Fibroblast of villous mesenchyme (primary cell): Measurements from ENCODE around the gene ZNF766. TPM values are rescaled to one million over a fixed set of nuclear protein-coding genes. Genes with fewer than 3 reads are reported as not detected.

Experiments
- DNase-seq: peaks from one replicate; pipeline ENCODE4 v3.0.0-alpha.2; 2010; ENCODE audit warnings: low read depth
- H3K4me3 ChIP-seq: 2 replicates; pipeline ENCODE4 v1.5.1; 2011; ENCODE audit warnings: low read depth, mild to moderate bottlenecking, low read length
- total RNA-seq: library from RNA; depleted of rRNA; stranded (reverse); fragments of >200 nt; gene quantifications from 2 replicates; pipeline ENCODE4 v1.2.3, GENCODE V29; 2012
- TF ChIP-seq, protein P1 (sequence below): IDR thresholded peaks from 2 replicates; pipeline ENCODE4 v1.5.1; 2012; ENCODE audit warnings: low read depth, mild to moderate bottlenecking, low read length; ENCODE audit not compliant: insufficient read depth

ZNF766 gene
- total RNA-seq, 1 donor: 12.1 TPM

DNA sequence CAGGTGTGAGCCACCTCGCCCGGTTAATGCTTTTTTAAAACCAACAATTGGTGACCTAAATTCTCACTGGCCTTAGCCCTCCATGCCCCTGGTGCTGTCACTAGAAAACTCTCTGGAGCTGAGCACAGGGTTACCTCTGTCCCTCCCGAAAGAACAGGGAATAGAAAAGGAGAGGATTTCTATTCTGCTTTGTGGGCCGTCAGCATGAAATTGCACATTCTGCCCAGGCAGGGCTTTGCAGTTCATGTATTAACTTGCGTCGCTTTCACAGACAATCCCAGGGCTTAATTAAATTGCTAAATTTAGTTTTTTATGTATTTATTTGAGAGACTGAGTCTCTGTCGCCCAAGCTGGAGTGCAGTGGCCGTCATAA, 27.0 kb downstream of the ZNF766 start:
- DNase-seq: no peak
- TF ChIP-seq, protein P1, sequence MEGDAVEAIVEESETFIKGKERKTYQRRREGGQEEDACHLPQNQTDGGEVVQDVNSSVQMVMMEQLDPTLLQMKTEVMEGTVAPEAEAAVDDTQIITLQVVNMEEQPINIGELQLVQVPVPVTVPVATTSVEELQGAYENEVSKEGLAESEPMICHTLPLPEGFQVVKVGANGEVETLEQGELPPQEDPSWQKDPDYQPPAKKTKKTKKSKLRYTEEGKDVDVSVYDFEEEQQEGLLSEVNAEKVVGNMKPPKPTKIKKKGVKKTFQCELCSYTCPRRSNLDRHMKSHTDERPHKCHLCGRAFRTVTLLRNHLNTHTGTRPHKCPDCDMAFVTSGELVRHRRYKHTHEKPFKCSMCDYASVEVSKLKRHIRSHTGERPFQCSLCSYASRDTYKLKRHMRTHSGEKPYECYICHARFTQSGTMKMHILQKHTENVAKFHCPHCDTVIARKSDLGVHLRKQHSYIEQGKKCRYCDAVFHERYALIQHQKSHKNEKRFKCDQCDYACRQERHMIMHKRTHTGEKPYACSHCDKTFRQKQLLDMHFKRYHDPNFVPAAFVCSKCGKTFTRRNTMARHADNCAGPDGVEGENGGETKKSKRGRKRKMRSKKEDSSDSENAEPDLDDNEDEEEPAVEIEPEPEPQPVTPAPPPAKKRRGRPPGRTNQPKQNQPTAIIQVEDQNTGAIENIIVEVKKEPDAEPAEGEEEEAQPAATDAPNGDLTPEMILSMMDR: no peak
- peak overlapping the region; percentile 67 for H3K4me3 ChIP-seq

DNA sequence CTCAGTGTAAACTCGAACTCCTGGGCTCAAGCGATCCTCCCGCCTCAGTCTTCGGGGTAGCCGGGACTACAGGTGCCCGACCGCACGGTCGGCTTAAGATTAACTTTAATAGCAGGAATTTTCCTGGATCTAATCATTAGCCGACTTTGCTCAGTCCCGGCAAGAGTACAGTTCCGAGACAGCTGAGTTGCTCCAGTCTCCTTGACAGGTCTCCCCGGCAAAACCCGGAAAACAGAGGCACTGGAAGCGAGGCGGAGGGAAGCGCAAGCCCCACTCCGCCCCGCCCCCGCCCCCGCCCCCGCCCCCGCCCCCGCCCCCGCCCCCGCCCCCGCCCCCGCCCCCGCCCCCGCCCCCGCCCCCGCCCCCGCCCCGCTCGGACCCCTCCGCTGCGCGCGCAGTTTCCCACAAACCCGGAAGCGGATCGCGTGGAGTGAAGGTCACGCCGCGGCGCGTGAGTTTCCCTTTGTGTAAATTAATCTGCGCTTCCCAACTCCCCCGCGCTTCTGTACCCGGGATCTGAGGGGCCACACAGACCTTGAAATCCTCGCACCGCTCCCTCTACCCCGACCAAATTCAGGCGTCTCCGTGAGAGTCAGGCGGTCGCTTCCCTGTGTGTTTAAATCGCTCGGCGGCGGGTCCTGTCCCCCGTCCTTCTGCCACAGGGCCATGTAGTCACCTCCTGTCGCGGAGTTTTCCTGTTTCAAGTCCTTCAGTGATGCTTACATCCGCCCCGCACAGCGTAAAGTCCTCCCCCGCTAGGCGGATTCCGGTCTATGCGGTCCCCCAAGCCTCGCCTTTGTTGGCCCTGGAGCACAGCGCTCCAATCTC, 27.6 kb downstream of the ZNF766 start, which contains the start of gene ZNF480:
Gene ZNF480 (plus strand): TSS at position 397 of the 828 bp plus-strand sequence. CDS start 3,244 bp downstream, outside the sequence.
- peak; percentile 79 for DNase-seq
- TF ChIP-seq, protein P1: peak; percentile 13
- H3K4me3 ChIP-seq: peak within 1 kb of the TSS; percentile 91

DNA sequence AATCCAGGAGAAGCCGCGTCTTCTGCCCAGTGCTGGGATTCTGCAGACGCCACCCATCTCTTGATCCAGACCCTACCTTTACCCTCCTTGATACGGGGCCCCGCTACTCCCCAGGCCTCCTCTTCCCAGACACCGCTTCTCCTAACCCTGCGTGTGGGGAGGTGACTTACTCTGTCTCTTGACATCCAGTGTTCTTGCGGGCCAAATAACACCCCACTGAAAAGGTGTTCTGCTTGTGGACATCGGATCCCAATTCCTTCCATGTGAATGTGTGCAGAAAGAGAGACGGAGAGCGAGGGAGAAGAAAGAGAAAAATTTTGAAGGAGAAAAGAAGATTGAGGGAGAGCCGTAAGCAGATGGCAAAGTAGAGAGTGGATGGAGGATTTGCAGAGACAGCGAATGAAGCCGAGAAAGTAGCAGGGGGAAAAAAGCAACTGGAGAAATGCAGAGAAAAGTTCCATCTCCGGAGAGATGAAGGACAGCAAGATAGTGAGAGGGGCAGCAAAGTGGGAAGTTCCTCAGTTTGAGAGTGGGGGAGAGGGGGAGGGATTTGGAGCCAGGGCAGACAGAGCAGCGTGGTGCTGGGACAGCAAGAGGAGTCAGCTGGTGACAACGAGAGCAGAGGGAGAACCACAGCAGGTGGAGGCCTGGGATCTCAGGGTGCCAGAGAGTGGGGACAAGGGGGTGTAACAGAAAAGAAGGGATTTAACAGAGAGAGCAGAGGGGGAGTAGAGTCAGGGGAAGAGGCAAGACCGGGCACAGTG, 28.4 kb downstream of the ZNF766 start:
- peak overlapping the region; percentile 91 for H3K4me3 ChIP-seq
- peak; percentile 11 for DNase-seq
- TF ChIP-seq, protein P1: no peak

DNA sequence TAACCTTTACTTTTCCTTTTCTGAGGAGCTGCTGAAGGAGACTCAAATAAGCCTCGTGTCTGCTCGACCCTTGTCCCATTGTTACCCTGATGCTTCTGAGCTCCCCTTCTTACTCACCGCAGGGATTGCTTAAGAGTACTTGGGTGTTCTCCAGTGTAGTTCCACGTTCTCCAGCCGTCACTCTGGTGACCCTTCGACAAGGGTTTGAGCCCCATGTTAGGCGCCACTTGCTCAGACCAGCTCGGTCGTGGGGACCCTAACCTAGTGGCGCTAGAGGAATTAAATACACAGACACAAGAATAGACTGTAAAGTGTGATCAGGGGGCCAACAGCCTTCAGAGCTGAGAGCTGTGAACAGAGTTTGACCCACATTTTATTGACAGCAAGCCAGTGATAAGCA, 37.9 kb downstream of the ZNF766 start:
- peak; percentile 30 for DNase-seq
- TF ChIP-seq, protein P1: no peak
- no peak overlapping the region for H3K4me3 ChIP-seq

DNA sequence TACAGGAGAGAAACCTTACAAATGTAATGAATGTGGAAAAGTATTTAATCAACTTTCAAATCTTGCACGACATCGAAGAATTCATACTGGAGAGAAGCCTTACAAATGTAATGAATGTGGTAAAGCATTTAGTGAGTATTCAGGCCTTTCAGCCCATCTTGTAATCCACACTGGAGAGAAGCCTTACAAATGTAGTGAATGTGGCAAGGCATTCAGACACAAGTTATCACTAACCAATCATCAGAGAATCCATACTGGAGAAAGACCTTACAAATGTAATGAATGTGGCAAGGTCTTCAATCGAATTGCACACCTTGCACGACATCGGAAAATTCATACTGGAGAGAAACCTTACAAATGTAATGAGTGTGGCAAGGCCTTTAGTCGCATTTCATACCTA, 53.0 kb downstream of the ZNF766 start:
- TF ChIP-seq, protein P1: no peak
- no peak for DNase-seq
- H3K4me3 ChIP-seq: no peak overlapping the region

DNA sequence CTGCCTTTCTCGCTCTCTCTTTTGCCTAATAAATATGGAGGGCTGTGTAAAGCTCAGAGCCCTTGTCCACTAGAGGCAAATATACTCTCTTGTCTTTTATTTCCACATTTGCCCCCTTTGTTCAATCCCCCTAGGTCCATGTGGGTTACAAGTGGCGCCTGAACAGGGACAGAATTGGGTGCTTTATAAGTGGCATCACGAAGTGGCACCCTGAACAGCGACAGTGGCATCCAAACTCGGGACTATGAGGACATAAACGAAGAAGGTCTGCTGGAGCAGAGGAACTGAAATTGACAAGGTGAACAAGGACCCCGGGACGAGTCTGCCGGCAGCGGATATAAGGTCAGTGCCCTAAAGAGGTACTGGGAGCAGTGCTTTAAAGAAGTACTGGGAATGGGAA, 62.4 kb downstream of the ZNF766 start:
- DNase-seq: peak; percentile 2
- H3K4me3 ChIP-seq: no peak overlapping the region
- TF ChIP-seq, protein P1: no peak
